ENCODE data around the gene GBP5.
"Not testable (repeated sequence)": the region's sequence is repeated elsewhere in the genome, so short reads cannot be mapped to it uniquely, and the experiment has no call there.

GBP5 gene

GRCh38 chr1:89262643-89263042 lies 10.0 kb downstream of the GBP5 start:
- Mint-ChIP-seq H3K27me3 (no peaks in the 10 kb centered on the region), H3K27ac (peak overlapping the region; percentile 72), H3K36me3 (peaks cover 53% of the 10 kb centered on the region), H3K4me3 (peak overlapping the region; percentile 68), H3K4me1 (ENCODE audit: low read depth) (peaks cover 78% of the 10 kb centered on the region), H3K9me3 (ENCODE audit: low read depth) (peaks cover 4% of the 10 kb centered on the region)

DNA sequence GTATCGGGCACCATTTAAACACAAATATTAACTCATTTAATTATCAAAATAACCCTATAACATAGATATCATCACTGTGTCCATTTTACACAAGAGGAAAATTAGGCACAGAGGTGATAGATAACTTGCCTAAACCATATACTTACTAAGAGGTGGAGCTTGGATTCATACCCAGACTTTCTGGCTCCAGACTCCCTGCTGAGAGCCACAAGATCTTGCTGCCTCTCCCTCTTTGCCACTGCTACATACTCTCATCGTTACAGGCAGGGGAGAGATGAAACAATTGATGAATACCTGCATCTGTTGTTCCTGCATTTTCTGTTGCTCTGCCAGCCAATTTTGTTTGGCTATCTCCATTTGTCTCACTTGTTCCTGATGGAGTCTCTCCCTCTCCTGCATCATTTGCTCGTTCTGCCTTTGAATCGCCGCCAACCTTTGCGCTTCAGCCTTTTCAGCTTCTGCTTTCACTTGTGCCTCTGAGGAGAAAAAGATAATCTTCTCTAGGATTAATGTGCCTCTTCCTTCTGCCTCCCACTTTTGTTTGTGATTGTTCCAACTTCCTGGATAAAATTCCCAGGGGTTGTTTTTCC lies 10.6 kb downstream of the GBP5 start:
- Mint-ChIP-seq H3K4me1 (ENCODE audit: low read depth) (peaks cover 74% of the 10 kb centered on the region), H3K27me3 (no peaks in the 10 kb centered on the region), H3K36me3 (peaks cover 50% of the 10 kb centered on the region), H3K4me3 (peak overlapping the region; percentile 68), H3K27ac (peak overlapping the region; percentile 68), H3K9me3 (ENCODE audit: low read depth) (peaks cover 7% of the 10 kb centered on the region)

- Mint-ChIP-seq H3K27me3 (no peaks in the 10 kb centered on the region), H3K4me1 (ENCODE audit: low read depth) (peaks cover 70% of the 10 kb centered on the region), H3K27ac (peak overlapping the region; percentile 81), H3K9me3 (ENCODE audit: low read depth) (peaks cover 14% of the 10 kb centered on the region), H3K36me3 (peaks cover 46% of the 10 kb centered on the region), H3K4me3 (peak overlapping the region; percentile 68)
Measured at GRCh38 chr1:89260566-89261255, 11.9 kb downstream of the GBP5 start.

- peaks cover 71% of the 10 kb centered on the region for H3K4me1 Mint-ChIP-seq (ENCODE audit: low read depth)
- peak overlapping the region; percentile 71 for H3K4me3 Mint-ChIP-seq
- peaks cover 48% of the 10 kb centered on the region for H3K36me3 Mint-ChIP-seq
- peak overlapping the region; percentile 86 for H3K27ac Mint-ChIP-seq
- H3K9me3 Mint-ChIP-seq (ENCODE audit: low read depth), result peaks cover 14% of the 10 kb centered on the region
- no peaks in the 10 kb centered on the region for H3K27me3 Mint-ChIP-seq
Measured at GRCh38 chr1:89260042-89260441, 12.6 kb downstream of the GBP5 start.

- H3K4me1 Mint-ChIP-seq (ENCODE audit: low read depth), result peaks cover 67% of the 10 kb centered on the region
Measured at GRCh38 chr1:89259283-89259971, 13.2 kb downstream of the GBP5 start.

DNA sequence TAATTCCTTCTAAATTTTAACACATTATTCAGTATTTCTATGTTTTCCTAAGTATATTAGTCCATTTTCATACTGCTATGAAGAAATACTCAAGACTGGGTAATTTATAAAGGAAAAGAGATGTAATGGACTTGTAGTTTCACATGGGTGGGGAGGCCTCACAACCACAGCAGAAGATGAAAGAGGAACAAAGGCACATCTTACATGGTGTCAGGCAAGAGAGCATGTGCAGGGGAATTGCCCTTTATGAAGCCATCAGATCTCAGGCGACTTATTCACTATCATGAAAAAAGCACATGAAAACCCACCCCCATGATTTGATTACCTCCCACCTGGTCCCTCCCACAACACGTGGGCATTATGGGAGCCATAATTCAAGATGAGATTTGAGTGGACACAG lies 15.6 kb downstream of the GBP5 start:
- peaks cover 28% of the 10 kb centered on the region for H3K9me3 Mint-ChIP-seq (ENCODE audit: low read depth)
- no peaks in the 10 kb centered on the region for H3K27me3 Mint-ChIP-seq
- peak overlapping the region; percentile 89 for H3K27ac Mint-ChIP-seq
- peaks cover 54% of the 10 kb centered on the region for H3K4me1 Mint-ChIP-seq (ENCODE audit: low read depth)
- peak overlapping the region; percentile 48 for H3K4me3 Mint-ChIP-seq
- H3K36me3 Mint-ChIP-seq, result peaks cover 46% of the 10 kb centered on the region

More at GRCh38 chr1:89259283-89259971, 13.2 kb downstream of the GBP5 start:
- Mint-ChIP-seq H3K27me3 (no peaks in the 10 kb centered on the region), H3K27ac (peak overlapping the region; percentile 86), H3K4me3 (peak overlapping the region; percentile 71), H3K9me3 (ENCODE audit: low read depth) (peaks cover 19% of the 10 kb centered on the region), H3K36me3 (peaks cover 49% of the 10 kb centered on the region)

DNA sequence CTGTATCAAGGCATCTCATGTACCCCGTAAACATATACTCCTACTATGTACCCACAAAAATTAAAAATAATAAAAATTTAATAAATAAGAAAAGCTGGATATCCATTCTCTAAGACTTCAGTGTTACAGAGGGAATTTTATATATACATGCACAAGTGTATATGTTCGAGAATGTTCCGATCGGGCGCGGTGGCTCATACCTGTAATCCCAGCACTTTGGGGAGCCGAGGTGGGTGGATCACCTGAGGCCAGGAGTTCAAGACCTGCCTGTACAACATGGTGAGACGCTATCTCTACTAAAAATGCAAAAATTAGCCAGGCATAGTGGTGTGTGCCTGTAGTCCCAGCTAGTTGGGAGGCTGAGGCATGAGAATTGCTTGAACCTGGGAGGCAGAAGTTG lies 17.1 kb downstream of the GBP5 start:
- Mint-ChIP-seq H3K4me1 (ENCODE audit: low read depth) (peaks cover 53% of the 10 kb centered on the region), H3K36me3 (peaks cover 49% of the 10 kb centered on the region), H3K9me3 (ENCODE audit: low read depth) (peaks cover 33% of the 10 kb centered on the region)
- not testable (repeated sequence) for H3K27ac Mint-ChIP-seq, H3K4me3 Mint-ChIP-seq, H3K27me3 Mint-ChIP-seq

DNA sequence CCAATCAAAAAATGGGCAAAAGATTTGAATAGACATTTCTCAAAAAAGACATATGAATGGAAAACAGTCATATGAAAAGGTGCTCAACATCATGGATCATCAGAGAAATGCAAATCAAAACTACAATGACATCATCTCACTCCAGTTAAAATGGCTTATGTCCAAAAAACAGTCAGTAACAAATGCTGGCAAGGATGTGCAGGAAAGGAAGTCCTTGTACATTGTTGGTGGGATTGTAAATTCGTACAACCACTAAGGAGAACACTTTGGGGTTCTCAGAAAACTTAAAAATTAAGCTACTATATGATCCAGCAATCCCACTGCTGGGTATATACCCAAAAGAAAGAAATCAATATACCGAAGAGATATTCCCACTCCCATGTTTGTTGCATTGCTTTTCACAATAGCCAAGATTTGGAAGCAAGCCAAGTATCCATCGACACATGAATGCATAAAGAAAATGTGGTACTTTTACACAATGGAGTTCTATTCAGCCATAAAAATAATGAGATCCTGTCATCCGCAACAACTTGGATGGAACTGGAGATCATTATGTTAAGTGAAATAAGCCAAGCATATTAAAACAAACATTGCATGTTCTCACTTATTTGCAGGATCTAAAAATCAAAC lies 17.9 kb downstream of the GBP5 start:
- Mint-ChIP-seq H3K36me3 (peaks cover 54% of the 10 kb centered on the region), H3K9me3 (ENCODE audit: low read depth) (peaks cover 37% of the 10 kb centered on the region), H3K27ac (peak overlapping the region; percentile 66), H3K4me3 (no peak overlapping the region), H3K27me3 (no peaks in the 10 kb centered on the region), H3K4me1 (ENCODE audit: low read depth) (peaks cover 54% of the 10 kb centered on the region)

DNA sequence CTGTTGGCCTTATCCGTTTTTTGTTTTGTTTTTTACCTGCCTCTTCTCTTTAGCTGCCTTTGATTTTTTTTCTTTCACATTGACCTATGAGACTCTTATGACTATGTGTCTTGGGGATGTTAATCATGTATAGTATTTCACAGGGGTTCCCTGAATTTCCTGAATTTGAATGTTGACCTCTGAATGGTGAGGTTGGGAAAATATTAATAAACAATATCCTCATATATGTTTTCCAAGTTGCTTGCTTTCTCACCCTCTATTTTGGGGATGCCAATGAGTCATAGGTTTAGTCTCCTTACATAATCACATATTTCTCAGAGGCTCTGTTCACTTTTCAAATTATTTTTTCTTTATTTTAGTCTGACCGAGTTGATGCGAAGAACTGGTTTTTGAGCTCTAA lies 29.6 kb downstream of the GBP5 start:
- peaks cover 34% of the 10 kb centered on the region for H3K36me3 Mint-ChIP-seq
- no peak overlapping the region for H3K27ac Mint-ChIP-seq
- no peak overlapping the region for H3K4me3 Mint-ChIP-seq
- H3K9me3 Mint-ChIP-seq (ENCODE audit: low read depth), result peaks cover 14% of the 10 kb centered on the region
- H3K27me3 Mint-ChIP-seq, result no peaks in the 10 kb centered on the region
- peaks cover 22% of the 10 kb centered on the region for H3K4me1 Mint-ChIP-seq (ENCODE audit: low read depth)

Measured in activated naive CD8-positive, alpha-beta T cell (primary cell).